Osteocyte (in vitro differentiated cells): Measurements from ENCODE around the gene ERN1. TPM values are rescaled to one million over a fixed set of nuclear protein-coding genes. Genes with fewer than 3 reads are reported as not detected.

ENCODE experiments used
- DNase-seq: peaks from one replicate; pipeline ENCODE4 v3.0.0; 2021; ENCODE audit warnings: mixed read lengths; ENCODE audit not compliant: unreplicated experiment; ENCODE audit errors: extremely low spot score
- H3K27ac Mint-ChIP-seq: one replicate; pipeline ENCODE4 v1.8.0; 2021; ENCODE audit warnings: mild to moderate bottlenecking, mixed read lengths; ENCODE audit not compliant: unreplicated experiment
- H3K27me3 Mint-ChIP-seq: one replicate; pipeline ENCODE4 v1.8.0; 2021; ENCODE audit warnings: mixed read lengths; ENCODE audit not compliant: unreplicated experiment
- H3K36me3 Mint-ChIP-seq: one replicate; pipeline ENCODE4 v1.8.0; 2021; ENCODE audit warnings: mixed read lengths; ENCODE audit not compliant: unreplicated experiment
- H3K4me1 Mint-ChIP-seq: one replicate; pipeline ENCODE4 v1.8.0; 2021; ENCODE audit warnings: mixed read lengths; ENCODE audit not compliant: unreplicated experiment
- H3K4me3 Mint-ChIP-seq: one replicate; pipeline ENCODE4 v1.8.0; 2021; ENCODE audit warnings: mild to moderate bottlenecking, moderate library complexity, mixed read lengths; ENCODE audit not compliant: unreplicated experiment
- H3K9me3 Mint-ChIP-seq: one replicate; pipeline ENCODE4 v1.8.0; 2021; ENCODE audit warnings: mixed read lengths; ENCODE audit not compliant: unreplicated experiment
- CTCF ChIP-seq: fragments of 200-600 bp; sonication (generic); IDR thresholded peaks from 2 replicates; pipeline ENCODE4 v1.5.0; 2021; ENCODE audit warnings: antibody characterized with exemption, mild to moderate bottlenecking, moderate library complexity
- total RNA-seq: library from RNA; stranded (reverse); gene quantifications from 2 replicates; pipeline ENCODE4 v1.2.1, GENCODE V29; 2021

The ERN1 gene
- total RNA-seq, 1 donor from 2014 or later: 21.4 TPM

GRCh38 chr17:64058621-64059020 lies 71.3 kb downstream of the ERN1 start:
- no peak overlapping the region for H3K27ac Mint-ChIP-seq
- no peaks in the 10 kb centered on the region for H3K4me1 Mint-ChIP-seq
- peaks cover 36% of the 10 kb centered on the region for H3K36me3 Mint-ChIP-seq
- no peak for DNase-seq
- TF ChIP-seq CTCF: no peak
- no peaks in the 10 kb centered on the region for H3K9me3 Mint-ChIP-seq
- no peaks in the 10 kb centered on the region for H3K27me3 Mint-ChIP-seq
- H3K4me3 Mint-ChIP-seq: no peak overlapping the region

GRCh38 chr17:64057701-64058263 lies 72.2 kb downstream of the ERN1 start:
- Mint-ChIP-seq H3K9me3 (no peaks in the 10 kb centered on the region), H3K27ac (no peak overlapping the region), H3K4me3 (no peak overlapping the region), H3K27me3 (no peaks in the 10 kb centered on the region), H3K36me3 (peaks cover 41% of the 10 kb centered on the region), H3K4me1 (no peaks in the 10 kb centered on the region)
- TF ChIP-seq CTCF: no peak
- DNase-seq: no peak

GRCh38 chr17:64056269-64057005 lies 73.5 kb downstream of the ERN1 start:
- Mint-ChIP-seq H3K4me1 (no peaks in the 10 kb centered on the region), H3K36me3 (peaks cover 45% of the 10 kb centered on the region), H3K4me3 (no peak overlapping the region), H3K27ac (no peak overlapping the region), H3K27me3 (no peaks in the 10 kb centered on the region), H3K9me3 (no peaks in the 10 kb centered on the region)
- no peak for TF ChIP-seq CTCF
- DNase-seq: no peak

DNA sequence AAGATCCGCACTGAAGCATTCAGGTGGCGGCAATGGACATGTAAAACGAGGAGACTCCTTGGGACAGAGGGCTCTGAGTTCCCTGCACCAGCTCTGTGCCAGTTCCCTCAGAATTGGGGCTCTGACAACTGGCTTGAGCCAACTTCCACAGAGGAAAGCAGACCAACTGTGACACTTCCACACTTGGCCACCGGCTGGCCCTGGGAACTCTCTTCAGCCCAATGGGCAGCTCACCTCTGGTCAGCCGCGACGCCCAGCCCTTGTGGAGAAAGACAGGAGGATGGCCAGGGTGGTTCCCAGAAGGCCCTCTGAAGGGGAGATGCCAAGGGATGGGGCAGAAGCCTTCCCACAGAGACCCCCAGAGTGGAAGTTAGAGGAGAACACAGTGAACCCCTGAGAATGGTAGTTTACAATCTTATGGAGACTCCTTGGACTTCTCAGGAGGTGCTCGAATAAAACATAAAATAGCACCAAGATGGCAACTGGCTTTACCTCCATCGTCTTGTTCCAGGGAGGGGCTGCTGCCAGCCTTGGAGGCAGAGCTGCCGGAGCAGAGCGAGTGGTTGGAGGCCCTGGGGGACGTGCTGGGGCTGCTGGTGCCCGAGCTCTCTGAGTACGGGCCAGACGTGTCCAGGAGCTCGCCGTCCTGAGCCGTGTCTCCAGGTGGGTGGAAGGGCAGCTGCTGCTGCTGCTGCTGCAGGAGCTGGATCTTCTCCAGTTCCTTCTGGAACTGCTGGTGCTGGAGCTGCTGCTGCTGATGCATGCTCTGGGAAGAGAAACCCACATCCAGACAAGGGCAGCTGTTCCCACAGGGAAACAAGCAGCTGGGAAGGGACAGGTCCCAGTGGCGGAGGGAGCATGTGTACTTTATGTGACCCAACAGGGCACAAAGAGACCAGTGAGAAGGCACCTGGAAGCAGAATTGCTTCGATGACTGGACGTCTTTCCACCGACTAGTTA lies 74.5 kb downstream of the ERN1 start:
- H3K36me3 Mint-ChIP-seq: peaks cover 45% of the 10 kb centered on the region
- no peak for TF ChIP-seq CTCF
- H3K27ac Mint-ChIP-seq: no peak overlapping the region
- H3K4me3 Mint-ChIP-seq: no peak overlapping the region
- no peaks in the 10 kb centered on the region for H3K4me1 Mint-ChIP-seq
- no peaks in the 10 kb centered on the region for H3K9me3 Mint-ChIP-seq
- DNase-seq: no peak
- no peaks in the 10 kb centered on the region for H3K27me3 Mint-ChIP-seq

- Mint-ChIP-seq H3K27me3 (no peaks in the 10 kb centered on the region), H3K4me3 (no peak overlapping the region), H3K36me3 (peaks cover 38% of the 10 kb centered on the region), H3K9me3 (no peaks in the 10 kb centered on the region), H3K27ac (no peak overlapping the region), H3K4me1 (no peaks in the 10 kb centered on the region)
- no peak for DNase-seq
- TF ChIP-seq CTCF: no peak
Observed at GRCh38 chr17:64054304-64054703, 75.6 kb downstream of the ERN1 start.
